Heart left ventricle (tissue), 13 donors: ENCODE data around the gene GALNTL6.

ENCODE experiments used
- POLR2A ChIP-seq, 2 donors: fragments of 450-650 bp; IDR thresholded peaks; one replicate each; pipeline ENCODE4 v1.6.1; 2017; ENCODE audit warnings: antibody characterized with exemption in 2 of 2, mild to moderate bottlenecking in 2 of 2, moderate library complexity in 2 of 2
- TF ChIP-seq, protein P1 (sequence below), 12 donors: fragments of 200-600 bp; sonication (generic) in 4 of 12; IDR thresholded peaks; one replicate each; pipeline versions ENCODE4 v1.5.0 to v1.8.0; 2018 to 2022; ENCODE audit warnings: antibody characterized with exemption in 12 of 12, mild to moderate bottlenecking in 5 of 12
- donor health status: ischemic (EF 13 %, LVEDD 7.1; RV severe dilation, severe dysfunction).
- donor health status: DM: no; HTN: yes; CAD: no.
- donor health status: DM: no; HTN: no; CAD: no.
- donor health status: ischemic (EF 25% LVEDD 6.9; RV normal size, moderate dysfunction).
- donor health status: ischemic (EF 25% LVEDD 5.7; RV mildly dilated, moderate dysfunction).
- donor health status: ischemic (EF 35%, LVEDD 5.7; RV mildly dilated, moderate dysfunction).
- donor health status: nonischemic (EF 11% LVEDD 7.7; RV severe dilation, severe dysfunction).
- donor health status: DM: yes; HTN: yes; CAD: no.
- donor health status: PGD.
- donor health status: ischemic (EF 29% LVEDD 5.4; RV normal size, mild dysfunction).
- donor health status: nonischemic (EF 23%, LVEDD 6.1; RV moderate dilation, normal function).

DNA sequence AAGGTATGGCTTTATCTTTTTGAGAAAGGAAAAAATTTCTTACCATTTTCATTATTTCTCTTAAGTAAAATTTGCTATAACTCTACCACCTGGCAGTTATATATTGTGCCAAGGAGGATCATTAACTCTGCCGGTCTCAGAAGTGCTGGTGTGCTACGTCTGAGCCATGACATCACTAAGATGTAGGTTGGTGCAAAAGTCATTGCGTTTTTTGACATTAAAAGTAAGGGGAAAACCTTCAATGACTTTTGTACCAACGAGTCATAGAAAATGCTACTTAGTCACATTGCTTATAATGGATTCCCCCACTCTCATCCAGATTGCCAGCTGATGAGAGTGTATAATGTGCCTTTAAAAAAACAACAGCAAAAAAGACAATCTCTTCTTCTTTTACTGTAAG is 786.4 kb downstream of the GALNTL6 start:
- TF ChIP-seq, protein P1, sequence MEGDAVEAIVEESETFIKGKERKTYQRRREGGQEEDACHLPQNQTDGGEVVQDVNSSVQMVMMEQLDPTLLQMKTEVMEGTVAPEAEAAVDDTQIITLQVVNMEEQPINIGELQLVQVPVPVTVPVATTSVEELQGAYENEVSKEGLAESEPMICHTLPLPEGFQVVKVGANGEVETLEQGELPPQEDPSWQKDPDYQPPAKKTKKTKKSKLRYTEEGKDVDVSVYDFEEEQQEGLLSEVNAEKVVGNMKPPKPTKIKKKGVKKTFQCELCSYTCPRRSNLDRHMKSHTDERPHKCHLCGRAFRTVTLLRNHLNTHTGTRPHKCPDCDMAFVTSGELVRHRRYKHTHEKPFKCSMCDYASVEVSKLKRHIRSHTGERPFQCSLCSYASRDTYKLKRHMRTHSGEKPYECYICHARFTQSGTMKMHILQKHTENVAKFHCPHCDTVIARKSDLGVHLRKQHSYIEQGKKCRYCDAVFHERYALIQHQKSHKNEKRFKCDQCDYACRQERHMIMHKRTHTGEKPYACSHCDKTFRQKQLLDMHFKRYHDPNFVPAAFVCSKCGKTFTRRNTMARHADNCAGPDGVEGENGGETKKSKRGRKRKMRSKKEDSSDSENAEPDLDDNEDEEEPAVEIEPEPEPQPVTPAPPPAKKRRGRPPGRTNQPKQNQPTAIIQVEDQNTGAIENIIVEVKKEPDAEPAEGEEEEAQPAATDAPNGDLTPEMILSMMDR (IDR thresholded peaks at IDR 0.05) = no peak
- no peak for TF ChIP-seq POLR2A (IDR thresholded peaks at IDR 0.05)
